Neural progenitor cell (in vitro differentiated cells): ENCODE measurements around the gene CFAP299.

ENCODE experiments used
- EZH2 ChIP-seq: fragments of 200-600 bp; sonication (generic); IDR thresholded peaks from 2 replicates; pipeline ENCODE4 v1.6.1; 2017; ENCODE audit warnings: antibody characterized with exemption, mild to moderate bottlenecking, moderate library complexity
- EZH2phosphoT487 ChIP-seq: fragments of 200-600 bp; sonication (generic); IDR thresholded peaks from 2 replicates; pipeline ENCODE4 v1.6.1; 2017; ENCODE audit warnings: antibody characterized with exemption
- TF ChIP-seq, protein P1 (sequence below): fragments of 200-600 bp; sonication (generic); IDR thresholded peaks from 2 replicates; pipeline ENCODE4 v1.5.1; 2017; ENCODE audit warnings: antibody characterized with exemption, mild to moderate bottlenecking

DNA sequence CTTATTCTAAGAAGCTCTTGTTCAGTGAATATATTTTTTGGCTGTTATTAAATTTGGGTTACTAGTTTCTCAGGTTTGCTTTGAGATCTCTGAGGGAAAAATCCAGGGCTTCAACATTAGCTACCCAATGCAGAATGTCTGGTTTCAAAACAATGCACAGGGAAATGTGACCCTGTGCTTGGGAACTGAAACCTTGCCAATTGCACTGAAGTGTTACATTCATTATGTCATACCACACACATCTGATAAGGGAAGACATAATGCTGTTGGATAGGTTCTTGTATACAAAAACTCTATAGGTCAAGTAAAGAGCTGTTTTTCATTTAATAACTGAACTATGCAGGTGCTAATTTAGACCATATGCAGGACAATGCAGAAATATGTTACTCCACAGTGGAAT is 349.7 kb downstream of the CFAP299 start:
- TF ChIP-seq EZH2phosphoT487 (no peak), EZH2 (no peak)
- TF ChIP-seq, protein P1, sequence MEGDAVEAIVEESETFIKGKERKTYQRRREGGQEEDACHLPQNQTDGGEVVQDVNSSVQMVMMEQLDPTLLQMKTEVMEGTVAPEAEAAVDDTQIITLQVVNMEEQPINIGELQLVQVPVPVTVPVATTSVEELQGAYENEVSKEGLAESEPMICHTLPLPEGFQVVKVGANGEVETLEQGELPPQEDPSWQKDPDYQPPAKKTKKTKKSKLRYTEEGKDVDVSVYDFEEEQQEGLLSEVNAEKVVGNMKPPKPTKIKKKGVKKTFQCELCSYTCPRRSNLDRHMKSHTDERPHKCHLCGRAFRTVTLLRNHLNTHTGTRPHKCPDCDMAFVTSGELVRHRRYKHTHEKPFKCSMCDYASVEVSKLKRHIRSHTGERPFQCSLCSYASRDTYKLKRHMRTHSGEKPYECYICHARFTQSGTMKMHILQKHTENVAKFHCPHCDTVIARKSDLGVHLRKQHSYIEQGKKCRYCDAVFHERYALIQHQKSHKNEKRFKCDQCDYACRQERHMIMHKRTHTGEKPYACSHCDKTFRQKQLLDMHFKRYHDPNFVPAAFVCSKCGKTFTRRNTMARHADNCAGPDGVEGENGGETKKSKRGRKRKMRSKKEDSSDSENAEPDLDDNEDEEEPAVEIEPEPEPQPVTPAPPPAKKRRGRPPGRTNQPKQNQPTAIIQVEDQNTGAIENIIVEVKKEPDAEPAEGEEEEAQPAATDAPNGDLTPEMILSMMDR = no peak
